ENCODE measurements around the gene ETV6. TPM values are rescaled to one million over a fixed set of nuclear protein-coding genes. Genes with fewer than 3 reads are reported as not detected.

The ETV6 gene
- total RNA-seq, 6 experiments from 2014 or later = 14.6 to 20.5 (median 16.6) TPM

- H3K9me3 Mint-ChIP-seq = no peaks in the 10 kb centered on the region
- no peaks in the 10 kb centered on the region for H3K4me1 Mint-ChIP-seq (ENCODE audit: low read depth)
- no peaks in the 10 kb centered on the region for H3K36me3 Mint-ChIP-seq (ENCODE audit: low read depth)
- H3K27ac Mint-ChIP-seq = no peak overlapping the region
- no peak for DNase-seq
- peaks cover 33% of the 10 kb centered on the region for H3K27me3 Mint-ChIP-seq (ENCODE audit: insufficient read depth)
- no peak for TF ChIP-seq CTCF (IDR thresholded peaks at IDR 0.05)
- H3K4me3 Mint-ChIP-seq = no peak overlapping the region
Measured at GRCh38 chr12:11922361-11922760, 272.9 kb downstream of the ETV6 start.

GRCh38 chr12:11923067-11923466 is 273.6 kb downstream of the ETV6 start:
- Mint-ChIP-seq H3K4me1 (ENCODE audit: low read depth) (no peaks in the 10 kb centered on the region), H3K27me3 (ENCODE audit: insufficient read depth) (peaks cover 29% of the 10 kb centered on the region), H3K27ac (no peak overlapping the region), H3K4me3 (no peak overlapping the region), H3K9me3 (no peaks in the 10 kb centered on the region), H3K36me3 (ENCODE audit: low read depth) (no peaks in the 10 kb centered on the region)
- no peak for TF ChIP-seq CTCF (IDR thresholded peaks at IDR 0.05)
- DNase-seq = no peak

GRCh38 chr12:11927286-11927935 is 277.9 kb downstream of the ETV6 start:
- Mint-ChIP-seq H3K4me1 (ENCODE audit: low read depth) (no peaks in the 10 kb centered on the region), H3K4me3 (no peak overlapping the region), H3K36me3 (ENCODE audit: low read depth) (no peaks in the 10 kb centered on the region), H3K9me3 (no peaks in the 10 kb centered on the region), H3K27ac (no peak overlapping the region), H3K27me3 (ENCODE audit: insufficient read depth) (peaks cover 34% of the 10 kb centered on the region)
- TF ChIP-seq CTCF (IDR thresholded peaks at IDR 0.05) = no peak
- no peak for DNase-seq

- no peak for TF ChIP-seq CTCF (IDR thresholded peaks at IDR 0.05)
- no peak for DNase-seq
- Mint-ChIP-seq H3K4me3 (no peak overlapping the region), H3K27me3 (ENCODE audit: insufficient read depth) (peaks cover 32% of the 10 kb centered on the region), H3K27ac (no peak overlapping the region), H3K4me1 (ENCODE audit: low read depth) (no peaks in the 10 kb centered on the region), H3K9me3 (no peaks in the 10 kb centered on the region), H3K36me3 (ENCODE audit: low read depth) (no peaks in the 10 kb centered on the region)
Measured at GRCh38 chr12:11929714-11930113, 280.2 kb downstream of the ETV6 start.

GRCh38 chr12:11939223-11939622 is 289.7 kb downstream of the ETV6 start:
- H3K4me1 Mint-ChIP-seq (ENCODE audit: low read depth) = peaks cover 19% of the 10 kb centered on the region
- DNase-seq = no peak

More at GRCh38 chr12:11939223-11939622, 289.7 kb downstream of the ETV6 start:
- TF ChIP-seq CTCF (IDR thresholded peaks at IDR 0.05) = no peak
- Mint-ChIP-seq H3K27me3 (ENCODE audit: insufficient read depth) (no peaks in the 10 kb centered on the region; the same call in 1 of the 2 replicates), H3K27ac (no peak overlapping the region), H3K4me3 (no peak overlapping the region), H3K36me3 (ENCODE audit: low read depth) (no peaks in the 10 kb centered on the region), H3K9me3 (no peaks in the 10 kb centered on the region)

Data from HFFc6 (cell line).